WERI-Rb-1 (cell line): ENCODE results near the gene ANO2.

Source experiments
- DNase-seq: peaks from one replicate; pipeline ENCODE4 v3.0.0-alpha.2; 2020
- H3K27ac ChIP-seq: fragments of 250-450 bp; sonication (Bioruptor Pico); 2 replicates; pipeline ENCODE4 v1.5.1; 2020; ENCODE audit warnings: mild to moderate bottlenecking, moderate library complexity
- H3K27me3 ChIP-seq: fragments of 250-450 bp; sonication (Bioruptor Pico); 2 replicates; pipeline ENCODE4 v1.5.1; 2021; ENCODE audit warnings: mild to moderate bottlenecking, low read depth, moderate library complexity; ENCODE audit not compliant: insufficient read depth, severe bottlenecking
- H3K36me3 ChIP-seq: fragments of 250-450 bp; sonication (Bioruptor Pico); 2 replicates; pipeline ENCODE4 v1.5.1; 2020; ENCODE audit warnings: mild to moderate bottlenecking, moderate library complexity
- H3K4me3 ChIP-seq: 2 replicates; pipeline ENCODE4 v1.5.1; 2011; ENCODE audit warnings: low read depth, mild to moderate bottlenecking, control low read depth, low read length
- H3K9me3 ChIP-seq: fragments of 250-450 bp; sonication (Bioruptor Pico); 2 replicates; pipeline ENCODE4 v1.5.1; 2021; ENCODE audit warnings: mild to moderate bottlenecking, moderate library complexity; ENCODE audit not compliant: severe bottlenecking
- CTCF ChIP-seq: IDR thresholded peaks from 2 replicates; pipeline ENCODE4 v1.5.1; 2011; ENCODE audit warnings: low read depth, mild to moderate bottlenecking, control low read depth, inconsistent platforms, low read length

The ANO2 gene

GRCh38 chr12:5614256-5614655 is 330.8 kb downstream of the ANO2 start:
- H3K27me3 ChIP-seq: no peaks in the 10 kb centered on the region
- H3K9me3 ChIP-seq: no peaks in the 10 kb centered on the region
- H3K27ac ChIP-seq: no peak overlapping the region
- 0 out of 2 replicates have a peak, but pooled peaks cover 10% of the 10 kb centered on the region for H3K36me3 ChIP-seq
- DNase-seq: no peak
- no peak overlapping the region for H3K4me3 ChIP-seq
- no peak for TF ChIP-seq CTCF

- peak; percentile 67 for DNase-seq
- TF ChIP-seq CTCF: no peak
- Histone ChIP-seq H3K27ac (peak overlapping the region; percentile 57), H3K36me3 (0 out of 2 replicates have a peak, but pooled peaks cover 16% of the 10 kb centered on the region), H3K9me3 (no peaks in the 10 kb centered on the region), H3K4me3 (no peak overlapping the region), H3K27me3 (no peaks in the 10 kb centered on the region)
Measured at GRCh38 chr12:5612556-5613410, 332.3 kb downstream of the ANO2 start.

GRCh38 chr12:5611162-5611561 is 333.9 kb downstream of the ANO2 start:
- Histone ChIP-seq H3K27me3 (no peaks in the 10 kb centered on the region), H3K27ac (no peak overlapping the region), H3K36me3 (0 out of 2 replicates have a peak, but pooled peaks cover 16% of the 10 kb centered on the region), H3K4me3 (no peak overlapping the region), H3K9me3 (no peaks in the 10 kb centered on the region)
- no peak for TF ChIP-seq CTCF
- no peak for DNase-seq

DNA sequence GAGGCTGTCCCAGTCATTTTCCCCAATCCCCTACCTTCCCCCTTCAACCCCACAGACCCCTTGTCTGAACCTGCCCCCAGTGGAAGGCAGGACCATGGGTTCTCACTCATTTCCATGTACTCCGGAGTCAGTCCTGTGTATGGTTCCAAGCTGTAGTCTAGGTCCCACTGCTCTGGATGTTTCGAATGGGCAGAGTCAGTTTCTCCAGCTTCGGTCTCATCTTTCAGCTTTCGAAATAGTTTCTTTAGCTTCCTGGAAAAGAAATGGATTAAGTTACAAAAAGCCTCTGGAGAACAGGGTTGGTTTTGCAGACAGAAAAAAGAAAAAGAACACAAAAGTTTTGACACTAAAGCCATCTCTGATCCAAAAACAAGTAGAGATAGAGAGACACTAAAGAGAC is 345.7 kb downstream of the ANO2 start:
- Histone ChIP-seq H3K27ac (no peak overlapping the region), H3K36me3 (peaks cover 31% of the 10 kb centered on the region), H3K9me3 (no peaks in the 10 kb centered on the region), H3K27me3 (no peaks in the 10 kb centered on the region), H3K4me3 (no peak overlapping the region)
- no peak for TF ChIP-seq CTCF
- no peak for DNase-seq

GRCh38 chr12:5593998-5594397 is 351.1 kb downstream of the ANO2 start:
- no peak for TF ChIP-seq CTCF
- H3K27me3 ChIP-seq: no peaks in the 10 kb centered on the region
- H3K36me3 ChIP-seq: peaks cover 38% of the 10 kb centered on the region

GRCh38 chr12:5593086-5593485 is 352.0 kb downstream of the ANO2 start:
- H3K27me3 ChIP-seq: no peaks in the 10 kb centered on the region
- no peak for TF ChIP-seq CTCF
- no peaks in the 10 kb centered on the region for H3K9me3 ChIP-seq
- H3K36me3 ChIP-seq: peaks cover 37% of the 10 kb centered on the region
- no peak overlapping the region for H3K4me3 ChIP-seq
- DNase-seq: no peak
- H3K27ac ChIP-seq: no peak overlapping the region

More at GRCh38 chr12:5593998-5594397, 351.1 kb downstream of the ANO2 start:
- no peak overlapping the region for H3K4me3 ChIP-seq
- H3K27ac ChIP-seq: no peak overlapping the region
- no peaks in the 10 kb centered on the region for H3K9me3 ChIP-seq
- no peak for DNase-seq
